NOMO-1 (cell line): ENCODE data around the gene DLX4.
A peak's percentile ranks its signal among the peaks of the same experiment; 100 is the strongest.

Source experiments
- DNase-seq, 2 experiments: peaks; one replicate each; lab custom pipeline; 2025; ENCODE audit not compliant: unreplicated experiment in 2 of 2; lab: John Stamatoyannopoulos, UW

The DLX4 gene

DNA sequence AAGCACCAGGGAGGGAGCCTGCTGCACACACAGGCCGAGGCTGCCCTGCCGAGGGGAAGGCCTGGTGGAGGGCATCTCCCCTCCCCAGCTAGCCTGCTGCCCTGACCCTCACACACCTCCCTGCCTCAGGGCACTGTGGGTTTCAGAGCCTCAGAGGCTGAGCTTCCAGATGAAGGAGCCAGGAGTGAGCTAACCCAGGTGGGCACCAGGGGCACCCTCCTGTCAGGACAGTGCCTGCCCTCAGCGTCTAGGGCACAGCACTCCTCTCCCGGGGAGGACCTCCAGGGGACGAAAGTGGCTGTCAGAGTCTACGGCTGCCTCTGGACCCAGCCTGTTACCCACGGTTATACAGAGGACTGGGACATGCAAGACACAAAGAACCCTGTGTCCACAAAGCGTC is 22.8 kb upstream of the DLX4 start:
- no peak for DNase-seq

DNA sequence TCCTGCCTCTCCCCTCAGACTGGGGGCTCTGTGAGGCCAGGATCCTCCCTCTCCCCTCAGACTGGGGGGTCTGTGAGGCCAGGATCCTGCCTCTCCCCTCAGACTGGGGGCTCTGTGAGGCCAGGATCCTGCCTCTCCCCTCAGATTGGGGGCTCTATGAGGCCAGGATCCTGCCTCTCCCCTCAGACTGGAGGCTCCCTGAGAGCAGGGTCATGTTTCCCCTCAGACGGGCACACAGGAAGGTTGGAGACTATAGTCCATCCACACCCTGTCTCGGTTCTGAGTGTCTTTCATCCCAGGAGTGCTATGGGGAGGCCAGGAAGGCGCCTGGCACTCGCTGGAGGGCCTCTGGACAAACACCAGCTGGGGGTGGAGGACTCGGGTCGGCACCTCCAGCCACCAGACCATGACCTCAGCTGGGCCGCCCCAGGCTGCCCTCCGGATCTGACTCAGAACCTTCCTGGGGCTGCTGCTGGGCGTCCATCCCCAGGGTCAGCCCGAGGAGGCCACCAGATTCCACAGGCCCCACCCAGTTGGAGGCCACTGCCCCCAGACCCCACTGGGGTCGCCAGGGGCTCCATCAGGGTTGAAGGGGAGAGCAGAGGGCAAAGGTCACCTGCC is 21.9 kb upstream of the DLX4 start:
- DNase-seq: no peak

DNA sequence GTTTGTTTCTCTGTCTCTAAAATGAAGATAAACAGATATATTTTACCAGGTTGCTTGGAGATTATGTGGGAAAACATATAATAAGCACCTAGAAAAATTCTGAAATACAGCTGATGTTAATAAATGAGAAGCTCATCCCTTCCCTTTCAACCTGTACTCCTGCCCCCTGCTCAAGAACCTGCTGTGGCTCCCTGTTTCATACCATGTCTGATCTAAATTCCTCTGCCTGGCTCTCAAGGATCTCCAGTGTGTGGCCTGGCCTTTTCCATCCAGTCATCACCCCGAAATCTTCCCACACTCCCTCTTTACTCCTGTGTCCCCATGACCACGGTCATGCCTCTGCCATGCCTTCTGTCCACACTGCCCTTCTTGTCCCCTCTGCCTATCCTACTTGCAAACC is 19.4 kb upstream of the DLX4 start:
- DNase-seq: no peak

DNA sequence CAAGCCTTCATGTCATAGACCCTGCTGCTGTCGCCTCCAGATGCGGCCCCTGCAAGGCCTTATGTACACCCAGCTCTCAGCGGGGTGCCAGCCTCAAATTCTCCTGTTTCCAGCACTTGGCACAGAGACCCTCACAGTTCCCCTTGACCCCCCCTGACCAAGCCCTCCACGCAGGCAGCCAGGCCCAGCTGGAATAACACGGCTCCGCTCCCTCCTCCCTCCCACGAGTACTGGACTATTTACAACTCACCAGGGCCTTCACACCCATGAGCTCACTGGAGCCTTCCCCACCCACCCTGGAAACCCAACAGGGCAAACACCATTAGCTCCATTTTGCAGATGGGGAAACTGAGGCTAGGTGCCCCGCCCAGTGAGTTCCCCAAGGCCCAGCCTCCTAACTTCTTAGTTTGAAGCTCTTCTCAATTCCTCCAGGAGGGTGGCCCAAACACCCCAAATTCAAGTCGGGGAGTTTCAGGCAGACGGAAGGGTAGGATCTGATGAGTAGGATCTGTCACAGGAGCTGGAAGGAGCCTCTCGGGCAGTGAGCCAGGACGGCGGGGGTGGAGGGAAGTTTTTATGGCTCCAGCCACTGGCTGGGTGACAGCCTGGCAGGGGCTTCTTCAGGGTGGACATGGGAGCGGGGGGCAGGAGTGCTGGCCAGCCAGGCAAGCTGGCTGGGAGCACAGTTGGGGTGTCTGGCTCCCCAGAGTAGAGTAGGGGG is 17.5 kb upstream of the DLX4 start:
- no peak for DNase-seq

DNA sequence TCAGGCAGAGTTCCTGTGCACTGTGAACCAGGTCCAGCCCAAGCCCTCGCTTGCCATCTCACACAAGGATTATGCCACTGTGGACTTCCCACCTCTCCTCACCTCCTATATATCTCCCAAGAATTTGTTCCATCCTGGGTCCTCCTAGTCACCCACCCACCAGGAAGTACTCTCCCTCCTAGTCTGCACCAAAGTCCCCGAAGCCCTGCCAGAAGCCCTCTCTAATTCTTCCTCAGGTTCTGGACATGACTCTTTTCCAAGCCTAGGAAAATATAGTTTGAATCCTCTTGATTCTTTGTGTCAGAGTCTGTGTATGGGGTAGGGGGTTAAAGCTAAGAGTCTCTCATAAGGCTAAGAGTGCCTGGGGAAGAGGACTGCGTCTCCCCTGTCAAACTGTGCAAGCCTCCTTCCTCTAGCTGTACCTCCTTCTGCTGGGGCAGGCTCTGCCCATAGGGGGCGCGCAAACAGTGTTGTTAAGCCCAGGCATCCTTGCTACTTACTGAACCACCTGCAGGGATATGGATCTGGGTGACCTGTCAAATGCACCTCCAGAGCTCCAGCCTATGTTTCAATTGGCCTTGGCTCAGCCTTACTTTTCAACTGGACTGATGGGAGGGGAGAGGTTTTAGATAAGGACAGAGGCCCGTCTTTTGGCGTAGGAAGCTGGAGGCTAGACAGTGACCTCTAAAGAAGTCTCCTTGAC is 16.6 kb upstream of the DLX4 start:
- peak; percentile 37 to 50 for DNase-seq

DNA sequence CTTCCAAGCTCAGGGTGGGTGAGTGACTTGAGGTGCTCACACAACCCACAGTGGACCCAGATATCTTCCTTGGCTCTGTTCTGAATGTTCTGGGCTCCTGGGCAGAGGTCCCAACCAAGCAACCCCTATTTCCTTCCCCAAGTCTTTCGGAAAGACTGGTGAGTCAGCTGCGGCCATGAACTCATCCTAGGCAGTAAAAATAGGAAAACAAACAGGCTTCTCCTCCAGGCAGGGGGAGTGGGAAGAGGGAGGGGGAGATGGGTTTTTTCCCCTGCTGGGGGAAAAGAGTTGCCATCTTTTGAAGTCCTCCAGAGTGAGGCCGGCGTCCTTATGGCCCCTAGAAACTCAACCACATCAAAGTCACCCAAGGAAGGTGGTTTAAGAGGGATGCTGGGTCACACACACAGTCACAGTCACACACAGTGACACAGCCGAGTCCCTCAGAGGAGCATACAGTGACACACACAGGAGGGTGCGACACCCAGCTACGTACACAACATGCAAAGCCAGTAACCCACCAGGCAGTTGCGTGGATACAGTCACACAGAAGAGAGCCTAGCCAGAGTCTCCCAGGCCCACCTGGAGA is 16.0 kb upstream of the DLX4 start:
- no peak for DNase-seq

DNA sequence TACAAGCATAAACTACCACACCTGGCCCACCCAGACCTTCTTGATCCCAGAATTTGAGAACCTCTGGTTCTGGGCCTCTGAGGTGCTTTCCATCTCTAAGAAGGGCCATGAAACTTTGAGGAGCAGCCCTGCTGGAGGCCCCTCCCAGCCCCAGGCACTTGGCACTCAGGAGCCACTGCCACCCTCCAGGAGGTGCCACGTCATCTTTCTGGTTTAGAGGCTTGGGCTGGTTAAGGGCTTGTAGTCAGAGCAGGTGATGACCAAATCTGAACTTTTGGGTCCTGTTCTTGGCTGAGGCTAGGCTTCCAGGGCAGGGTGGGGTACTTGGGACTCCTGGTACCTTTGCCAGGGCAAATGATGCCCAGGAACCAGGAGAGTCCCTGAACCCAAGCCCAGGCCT is 13.8 kb upstream of the DLX4 start:
- DNase-seq: no peak

DNA sequence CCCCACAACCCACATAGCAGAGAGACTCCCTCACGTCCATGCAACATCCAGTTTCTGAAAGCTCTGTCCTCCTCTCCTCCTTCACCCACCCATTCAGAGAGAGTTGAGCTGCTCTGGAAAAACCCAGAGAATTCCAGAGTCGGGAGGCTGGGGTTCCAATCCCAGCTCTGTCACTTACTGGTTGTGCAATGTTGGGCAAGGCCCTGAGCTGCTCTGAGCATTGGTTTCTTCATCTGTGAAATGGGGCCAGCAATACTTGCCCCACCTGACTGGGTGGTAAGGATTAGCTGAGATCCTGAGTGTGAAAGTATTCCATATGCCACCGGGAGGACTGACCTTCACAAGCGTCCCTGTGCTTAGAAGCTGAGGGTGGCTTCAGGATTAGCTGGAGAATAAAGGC is 12.2 kb upstream of the DLX4 start:
- no peak for DNase-seq

DNA sequence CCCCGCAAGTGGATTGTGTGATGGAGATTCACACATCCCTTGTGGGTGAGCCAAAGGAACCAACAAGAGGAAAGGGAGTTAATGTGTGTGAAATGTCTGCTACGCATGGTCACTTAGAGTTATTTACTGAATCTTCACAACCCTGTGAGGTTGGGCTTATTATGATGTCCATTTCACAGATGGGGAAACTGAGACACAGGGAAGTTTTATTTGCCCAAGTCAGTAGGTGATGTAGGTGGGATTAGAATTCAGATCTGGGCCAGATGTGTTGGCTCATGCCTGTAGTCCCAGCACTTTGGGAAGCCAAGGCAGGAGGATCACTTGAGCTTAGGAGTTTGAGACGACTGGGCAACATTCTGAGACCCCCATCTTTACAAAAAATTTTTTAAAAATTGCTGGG is 11.6 kb upstream of the DLX4 start:
- no peak for DNase-seq

DNA sequence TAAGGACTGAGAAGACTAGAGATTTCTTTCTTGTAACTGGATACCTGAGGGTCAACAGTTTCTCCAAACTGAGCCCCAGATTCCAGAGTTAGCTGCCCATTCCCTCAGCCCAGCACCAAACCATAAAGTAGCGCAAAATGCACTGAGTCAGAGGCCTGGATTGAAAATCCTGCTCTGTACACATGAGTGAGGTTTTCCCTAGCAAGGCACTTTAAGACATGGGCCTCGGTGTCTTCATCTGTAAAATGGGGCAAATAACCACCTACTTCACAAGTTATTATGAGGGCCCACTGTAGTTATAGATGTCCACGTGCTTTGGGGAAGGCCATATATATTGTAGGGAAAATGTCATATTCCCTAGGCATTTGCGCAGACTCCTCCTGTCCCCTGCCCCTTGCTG is 10.3 kb upstream of the DLX4 start:
- no peak for DNase-seq

DNA sequence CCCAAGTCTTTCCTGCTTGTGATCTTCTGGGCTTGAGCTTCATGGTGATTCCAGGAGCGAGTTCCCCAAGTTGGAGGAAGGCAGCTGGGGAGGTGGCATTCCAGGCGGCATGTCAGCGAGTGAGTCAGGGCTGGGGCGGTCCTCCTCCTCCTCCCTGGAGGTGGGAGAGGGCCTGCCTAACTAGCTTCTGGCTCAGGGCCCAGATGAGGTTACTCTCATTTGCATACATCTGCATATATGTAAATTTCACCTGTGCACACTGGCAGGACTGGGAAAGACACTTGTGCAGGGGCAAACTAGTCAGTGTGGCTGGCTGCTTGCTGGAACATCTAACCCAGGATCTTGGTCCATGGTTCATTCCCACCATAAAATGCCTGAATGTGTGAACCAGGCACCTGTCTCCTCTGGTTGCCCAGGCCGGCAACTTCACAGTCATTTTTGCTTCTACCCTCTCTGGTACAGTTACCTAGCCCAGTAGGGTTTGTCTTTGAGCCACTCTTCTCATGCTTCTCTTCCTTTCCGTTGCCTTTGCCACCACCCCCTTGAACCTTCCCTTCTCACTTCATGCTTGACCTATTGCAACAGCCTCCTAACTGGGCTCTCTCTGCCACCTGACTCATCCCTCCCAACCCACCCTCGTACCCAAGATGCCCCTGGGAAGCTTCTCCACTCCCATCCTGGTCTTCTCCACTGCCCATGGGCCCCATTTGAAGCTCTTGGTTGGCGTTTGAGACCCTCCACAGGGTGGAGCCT is 9.6 kb upstream of the DLX4 start:
- DNase-seq: peak in 1 of 2 experiments; percentile 22

DNA sequence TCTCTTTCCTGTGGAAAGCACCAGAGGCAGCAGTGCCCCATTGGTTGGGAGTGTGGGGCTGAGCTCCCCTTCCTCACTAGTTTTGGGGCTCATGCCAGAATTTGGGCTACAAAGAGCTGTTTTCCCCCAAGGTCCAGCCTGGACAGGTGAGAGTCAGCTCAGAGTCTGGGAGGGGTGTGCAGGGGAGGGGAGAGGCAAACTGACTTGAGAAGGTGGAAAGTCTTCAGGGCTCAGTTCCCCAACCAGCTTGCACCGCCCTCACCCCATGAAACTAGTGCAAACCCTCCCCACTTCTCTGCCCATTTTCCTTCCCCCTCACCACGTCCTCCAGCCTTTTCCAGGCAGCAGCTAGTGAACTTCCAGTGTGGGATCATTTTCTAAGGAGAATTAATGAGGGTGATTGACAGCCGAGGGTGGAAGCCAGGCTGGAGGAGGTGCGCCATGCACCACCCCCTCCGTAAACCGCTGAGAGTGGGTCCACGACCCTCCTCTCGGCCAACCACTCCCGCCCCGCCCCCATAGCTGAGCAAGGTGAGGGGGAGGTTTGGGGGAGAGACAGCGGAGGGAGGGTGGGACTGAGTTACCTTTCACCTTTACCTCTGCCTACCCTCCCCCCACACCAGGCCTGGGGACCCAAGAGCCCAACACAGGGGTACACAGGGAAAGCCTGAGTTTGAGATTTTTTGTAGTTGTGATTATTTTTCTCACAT is 6.2 kb upstream of the DLX4 start:
- DNase-seq: no peak

DNA sequence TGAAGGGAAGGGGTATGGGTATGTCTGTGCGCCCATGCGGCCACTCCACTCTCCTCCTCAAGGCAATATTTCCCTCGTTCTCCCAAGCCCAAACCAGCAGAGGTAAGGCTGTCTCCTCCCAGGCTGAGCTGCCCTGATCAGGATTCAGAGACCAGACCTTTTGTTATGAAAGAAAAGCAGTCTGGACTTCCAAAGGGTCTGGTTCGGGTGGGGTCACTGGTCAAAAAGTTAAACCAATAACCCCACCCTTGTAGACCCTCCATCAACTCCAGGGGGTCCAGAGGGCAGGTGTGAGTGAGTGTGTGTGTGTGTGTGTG is 5.7 kb upstream of the DLX4 start:
- DNase-seq: no peak

DNA sequence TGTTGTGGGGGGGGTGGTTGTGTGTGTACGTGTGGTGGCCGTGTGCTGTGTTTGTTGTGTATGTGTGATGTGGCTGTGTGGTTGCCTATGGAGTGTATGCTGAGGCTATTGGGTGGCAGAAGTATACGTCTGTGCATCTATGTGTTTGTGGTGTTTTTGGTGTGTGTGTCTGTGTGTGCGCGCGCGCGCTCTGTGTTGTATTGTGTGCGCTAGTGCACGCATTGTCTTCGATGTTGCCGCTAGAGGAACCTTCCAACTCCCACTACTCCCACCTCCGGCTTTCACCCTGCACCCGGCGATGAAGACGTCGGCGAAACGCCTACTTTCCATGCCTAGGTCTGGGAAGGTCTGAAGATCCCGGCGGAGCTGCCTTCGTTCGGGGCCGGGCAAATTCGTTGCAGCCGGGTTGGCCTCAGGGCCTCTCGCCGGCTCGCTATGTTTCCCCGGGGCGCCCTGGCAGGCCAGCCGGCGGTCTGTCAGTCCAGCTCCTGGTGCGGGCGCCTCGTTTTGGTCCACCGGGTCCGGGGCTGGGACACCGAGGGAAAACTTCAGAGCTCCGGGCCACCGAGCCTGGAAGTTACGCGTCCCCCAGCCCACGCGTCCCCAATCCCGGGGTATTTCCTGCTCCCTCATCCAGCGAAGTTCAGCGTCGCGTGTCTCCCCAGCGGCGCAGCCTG is 5.2 kb upstream of the DLX4 start:
- DNase-seq: no peak

DNA sequence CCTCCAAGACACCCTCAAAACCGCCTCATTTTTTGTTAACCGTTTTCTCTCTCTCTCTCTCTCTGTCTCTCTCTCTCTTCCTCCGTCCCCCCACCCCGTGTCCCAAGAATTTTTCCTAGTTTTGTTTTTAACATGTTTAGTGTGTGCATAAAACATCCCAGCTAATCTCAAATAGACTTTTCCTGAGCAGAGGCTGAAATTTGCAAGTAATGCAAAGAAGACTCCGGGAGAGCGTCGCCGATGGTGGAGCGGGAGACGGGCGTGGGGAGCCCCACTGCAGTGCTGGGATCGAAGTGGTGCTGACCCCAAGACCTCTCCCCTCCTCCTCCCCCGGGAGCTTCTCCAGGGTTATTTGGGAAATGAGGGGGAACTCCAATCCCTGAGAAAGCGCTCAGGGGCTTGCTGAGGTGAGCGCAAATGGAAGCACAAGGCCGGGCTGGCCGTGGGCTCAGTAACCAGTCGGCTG is 4.7 kb upstream of the DLX4 start:
- no peak for DNase-seq

DNA sequence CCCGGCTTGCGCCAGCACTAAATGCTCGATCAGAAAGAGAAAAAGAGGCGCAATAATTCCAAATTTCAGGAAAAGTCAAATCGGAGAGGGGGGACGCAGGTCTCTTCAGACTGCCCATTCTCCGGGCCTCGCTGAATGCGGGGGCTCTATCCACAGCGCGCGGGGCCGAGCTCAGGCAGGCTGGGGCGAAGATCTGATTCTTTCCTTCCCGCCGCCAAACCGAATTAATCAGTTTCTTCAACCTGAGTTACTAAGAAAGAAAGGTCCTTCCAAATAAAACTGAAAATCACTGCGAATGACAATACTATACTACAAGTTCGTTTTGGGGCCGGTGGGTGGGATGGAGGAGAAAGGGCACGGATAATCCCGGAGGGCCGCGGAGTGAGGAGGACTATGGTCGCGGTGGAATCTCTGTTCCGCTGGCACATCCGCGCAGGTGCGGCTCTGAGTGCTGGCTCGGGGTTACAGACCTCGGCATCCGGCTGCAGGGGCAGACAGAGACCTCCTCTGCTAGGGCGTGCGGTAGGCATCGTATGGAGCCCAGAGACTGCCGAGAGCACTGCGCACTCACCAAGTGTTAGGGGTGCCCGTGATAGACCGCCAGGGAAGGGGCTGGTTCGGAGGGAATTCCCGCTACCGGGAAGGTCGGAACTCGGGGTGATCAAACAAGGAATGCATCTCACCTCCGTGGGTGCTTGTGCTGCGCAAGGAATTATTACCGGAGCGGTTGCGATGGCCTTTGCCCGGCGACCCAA is 4.0 kb upstream of the DLX4 start:
- no peak for DNase-seq

DNA sequence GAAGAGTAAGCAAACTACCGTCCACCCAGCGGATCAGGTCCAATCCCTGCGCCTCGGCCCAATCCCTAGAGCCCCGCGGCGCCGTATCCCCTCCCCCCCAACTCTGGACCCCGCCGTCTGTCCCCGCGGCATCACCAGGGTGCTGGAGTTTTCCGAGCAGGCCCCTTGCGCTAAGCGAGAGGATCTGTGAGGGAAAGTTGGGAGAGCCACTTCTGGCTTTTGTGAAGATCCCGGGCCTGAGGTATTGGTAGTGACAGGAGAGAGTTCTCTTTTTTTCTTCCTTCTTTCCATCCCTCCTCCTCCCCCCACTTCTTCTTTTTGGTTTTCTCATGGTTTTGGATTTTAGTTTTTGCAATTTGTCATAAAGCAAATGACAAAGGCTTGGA is 3.5 kb upstream of the DLX4 start:
- peak; percentile 44 to 64 for DNase-seq

DNA sequence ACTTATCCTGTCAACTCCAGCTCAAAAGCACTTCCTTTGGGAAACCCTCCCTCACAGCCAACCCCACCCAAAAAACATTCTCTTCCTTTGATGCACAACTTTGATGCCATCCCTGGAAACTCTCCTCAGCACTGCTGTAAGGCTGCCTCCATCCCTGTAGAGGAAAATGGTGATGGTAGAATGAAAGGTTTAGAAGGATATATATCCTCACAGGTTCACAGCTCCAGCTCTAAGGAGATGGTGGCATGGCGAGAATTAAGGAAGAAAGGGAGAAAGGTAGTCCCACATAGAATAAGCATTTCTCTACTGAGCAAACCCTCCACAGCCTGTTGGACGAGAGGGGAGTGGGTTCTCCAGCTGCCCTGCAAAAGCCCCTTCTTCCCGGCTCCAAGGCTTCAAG is 2.2 kb upstream of the DLX4 start:
- no peak for DNase-seq

DNA sequence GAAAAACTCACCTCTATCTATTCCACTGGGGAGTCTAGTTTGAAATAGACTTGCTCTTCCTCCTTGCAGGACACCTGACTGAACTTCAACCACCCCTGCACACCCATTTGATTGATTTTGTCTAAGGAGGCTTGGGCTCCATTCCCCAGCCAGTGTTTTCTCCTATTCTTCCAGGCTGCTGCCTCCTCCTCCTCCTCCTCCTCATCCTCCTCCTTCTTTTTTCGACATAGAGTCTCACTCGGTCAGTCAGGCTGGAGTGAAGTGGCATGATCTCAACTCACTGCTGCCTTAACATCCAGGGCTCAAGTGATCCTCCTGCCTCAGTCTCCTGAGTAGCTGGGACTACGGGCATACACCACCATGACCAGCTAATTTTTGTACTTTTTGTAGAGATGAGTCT is 1.8 kb upstream of the DLX4 start:
- no peak for DNase-seq
